Retinal pigment epithelial cell (primary cell): ENCODE data around the gene GPR83.
"Not testable (repeated sequence)": the region's sequence is repeated elsewhere in the genome, so short reads cannot be mapped to it uniquely, and the experiment has no call there.

Experiments used
- DNase-seq: peaks from one replicate; pipeline ENCODE4 v3.0.0-alpha.2; 2010; ENCODE audit warnings: low read depth
- H3K4me3 ChIP-seq: 2 replicates; pipeline ENCODE4 v1.5.1; 2011; ENCODE audit warnings: mild to moderate bottlenecking, low read length, control low read depth, moderate library complexity
- TF ChIP-seq, protein P1 (sequence below): conservative IDR thresholded peaks from 2 replicates; pipeline ENCODE4 v1.5.1; 2011; ENCODE audit warnings: low read depth, low read length, control low read depth, inconsistent platforms

Gene GPR83

DNA sequence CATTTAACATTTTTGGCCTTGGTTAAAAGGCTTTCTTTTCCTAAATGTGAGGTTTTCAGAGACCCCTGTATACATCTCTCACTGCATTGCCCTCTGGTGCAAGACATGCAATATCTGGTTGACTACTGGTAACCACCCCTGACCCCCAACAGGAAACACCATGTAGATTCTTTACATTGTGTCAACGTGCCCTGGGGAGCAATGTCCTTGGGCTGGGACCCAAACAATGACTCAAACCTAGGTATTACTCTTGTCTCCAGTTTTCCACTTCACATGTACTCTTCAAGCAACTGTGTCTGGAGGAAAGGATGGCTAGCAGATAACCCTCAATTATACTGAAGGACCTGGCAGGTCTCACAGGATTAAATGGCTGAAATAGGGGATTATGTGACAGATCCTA lies 1.1 kb upstream of the GPR83 start:
- TF ChIP-seq, protein P1, sequence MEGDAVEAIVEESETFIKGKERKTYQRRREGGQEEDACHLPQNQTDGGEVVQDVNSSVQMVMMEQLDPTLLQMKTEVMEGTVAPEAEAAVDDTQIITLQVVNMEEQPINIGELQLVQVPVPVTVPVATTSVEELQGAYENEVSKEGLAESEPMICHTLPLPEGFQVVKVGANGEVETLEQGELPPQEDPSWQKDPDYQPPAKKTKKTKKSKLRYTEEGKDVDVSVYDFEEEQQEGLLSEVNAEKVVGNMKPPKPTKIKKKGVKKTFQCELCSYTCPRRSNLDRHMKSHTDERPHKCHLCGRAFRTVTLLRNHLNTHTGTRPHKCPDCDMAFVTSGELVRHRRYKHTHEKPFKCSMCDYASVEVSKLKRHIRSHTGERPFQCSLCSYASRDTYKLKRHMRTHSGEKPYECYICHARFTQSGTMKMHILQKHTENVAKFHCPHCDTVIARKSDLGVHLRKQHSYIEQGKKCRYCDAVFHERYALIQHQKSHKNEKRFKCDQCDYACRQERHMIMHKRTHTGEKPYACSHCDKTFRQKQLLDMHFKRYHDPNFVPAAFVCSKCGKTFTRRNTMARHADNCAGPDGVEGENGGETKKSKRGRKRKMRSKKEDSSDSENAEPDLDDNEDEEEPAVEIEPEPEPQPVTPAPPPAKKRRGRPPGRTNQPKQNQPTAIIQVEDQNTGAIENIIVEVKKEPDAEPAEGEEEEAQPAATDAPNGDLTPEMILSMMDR = no peak
- no peak for DNase-seq

DNA sequence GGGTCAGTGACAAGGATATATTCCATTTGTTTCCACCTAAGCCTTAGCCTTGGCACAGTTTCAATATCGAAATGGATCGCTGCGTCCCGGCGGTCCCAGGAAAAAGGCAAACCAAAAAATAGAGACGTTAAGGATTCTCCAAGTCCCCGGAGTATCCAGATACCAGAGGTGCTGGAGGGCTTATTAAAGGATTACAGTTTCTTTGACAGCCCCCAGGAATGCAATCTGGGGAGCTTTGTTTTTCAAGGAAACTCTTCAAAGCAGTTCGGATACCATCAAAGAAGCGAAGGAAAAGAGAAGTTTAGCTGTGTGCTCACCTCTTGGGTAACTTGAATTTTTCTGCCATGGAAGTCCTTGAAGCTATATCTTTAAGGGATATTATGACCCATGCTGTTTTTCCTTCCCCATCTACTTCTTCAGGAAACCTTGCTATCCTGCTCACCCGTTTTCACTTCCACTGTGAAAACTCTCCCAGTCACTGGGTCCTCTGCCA lies 600 bp upstream of the GPR83 start:
- H3K4me3 ChIP-seq = peak overlapping the region; percentile 48
- TF ChIP-seq, protein P1 = no peak
- no peak for DNase-seq

More for the DNA sequence above, 1.1 kb upstream of the GPR83 start:
- H3K4me3 ChIP-seq = no peak overlapping the region

GRCh38 chr11:94400457-94400838 lies 771 bp downstream of the GPR83 start:
- H3K4me3 ChIP-seq = no peak overlapping the region
- no peak for DNase-seq
- TF ChIP-seq, protein P1 = no peak

- no peak for DNase-seq
- no peak overlapping the region for H3K4me3 ChIP-seq
- TF ChIP-seq, protein P1 = no peak
Measured at GRCh38 chr11:94400050-94400449, 1.2 kb downstream of the GPR83 start.

DNA sequence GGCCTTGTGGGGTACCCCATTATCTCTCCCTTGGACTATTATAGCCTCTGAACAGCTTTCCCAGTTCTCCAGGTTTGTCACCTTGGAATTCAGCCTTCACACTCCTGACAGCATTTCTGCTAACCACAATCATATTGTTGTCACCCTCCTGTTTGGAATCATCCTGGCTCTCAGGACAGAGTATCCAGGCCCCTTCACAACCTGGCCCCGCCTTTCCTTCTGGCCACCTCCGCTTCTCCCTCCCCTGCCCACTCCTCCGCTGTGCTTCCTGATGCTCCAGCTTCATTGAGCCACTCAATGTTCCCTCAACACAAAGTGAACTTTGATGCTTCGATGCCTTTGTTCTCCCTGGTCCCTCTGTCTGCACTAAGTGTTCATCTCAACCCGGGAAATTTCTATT lies 3.1 kb downstream of the GPR83 start:
- TF ChIP-seq, protein P1 = no peak
- DNase-seq = no peak
- no peak overlapping the region for H3K4me3 ChIP-seq

DNA sequence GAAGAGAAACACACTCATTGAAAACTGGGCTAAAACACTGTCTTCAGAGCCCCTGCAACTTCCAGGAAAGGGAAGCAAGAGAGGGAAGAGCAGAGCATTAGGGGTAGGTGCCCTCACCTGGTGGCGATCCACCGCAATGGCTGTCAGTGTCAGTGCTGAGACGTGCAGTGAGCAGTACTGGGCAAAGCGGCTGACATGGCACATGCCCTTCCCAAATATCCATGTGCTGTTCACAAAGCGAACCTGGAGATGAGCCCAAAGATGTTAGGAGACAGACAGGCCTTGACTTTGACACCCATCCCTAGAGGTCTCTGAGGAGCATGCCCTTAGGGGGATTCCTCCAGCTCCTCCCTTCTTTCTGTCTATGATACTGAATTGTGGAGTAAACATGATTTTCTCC lies 4.9 kb downstream of the GPR83 start:
- no peak overlapping the region for H3K4me3 ChIP-seq
- no peak for DNase-seq
- TF ChIP-seq, protein P1 = no peak

- not testable (repeated sequence) for DNase-seq, H3K4me3 ChIP-seq
Measured at GRCh38 chr11:94391937-94392336, 9.3 kb downstream of the GPR83 start.

DNA sequence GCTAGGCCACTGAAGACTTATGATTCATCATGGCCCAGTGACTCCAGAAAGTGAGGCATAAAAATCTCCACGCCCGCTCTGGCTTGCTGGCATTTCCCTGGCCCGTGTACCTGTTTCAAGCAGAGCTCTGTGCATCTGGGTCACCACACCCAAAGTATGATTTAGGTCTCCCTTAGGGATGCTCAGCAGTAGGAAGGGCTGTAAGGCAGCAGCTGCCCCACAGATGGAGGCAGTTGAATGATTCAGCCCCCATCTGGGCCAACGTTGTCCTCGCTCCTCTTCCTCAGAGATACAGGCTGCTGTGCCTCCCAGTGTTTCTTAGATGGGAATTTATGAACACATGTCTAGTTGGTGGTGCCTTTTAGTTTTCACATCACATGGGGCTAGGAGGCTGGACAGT lies 21.6 kb downstream of the GPR83 start:
- no peak overlapping the region for H3K4me3 ChIP-seq
- TF ChIP-seq, protein P1 = no peak
- no peak for DNase-seq
